Subcutaneous abdominal adipose tissue (tissue), 5 donors: ENCODE measurements around the gene TAF10.

ENCODE experiments used
- H3K27ac ChIP-seq: one replicate; pipeline ENCODE4 v1.7.0; 2013; ENCODE audit warnings: low read depth, mild to moderate bottlenecking, inconsistent platforms, low read length, moderate library complexity
- H3K27me3 ChIP-seq, 5 donors: one replicate each; pipeline ENCODE4 v1.7.0; 2013; ENCODE audit warnings: low read length in 5 of 5, inconsistent platforms in 1 of 5; ENCODE audit not compliant: control insufficient read depth in 5 of 5, insufficient read depth in 4 of 5
- H3K36me3 ChIP-seq, 5 donors: one replicate each; pipeline ENCODE4 v1.7.0; 2013; ENCODE audit warnings: low read length in 5 of 5; ENCODE audit not compliant: control insufficient read depth in 5 of 5, insufficient read depth in 5 of 5
- H3K4me1 ChIP-seq, 5 donors: one replicate each; pipeline ENCODE4 v1.7.0; 2013; ENCODE audit warnings: low read length in 5 of 5, mild to moderate bottlenecking in 3 of 5, moderate library complexity in 1 of 5; ENCODE audit not compliant: control insufficient read depth in 5 of 5, insufficient read depth in 5 of 5
- H3K4me3 ChIP-seq, 5 donors: one replicate each; pipeline ENCODE4 v1.7.0; 2013; ENCODE audit warnings: low read length in 5 of 5, low read depth in 1 of 5
- H3K9ac ChIP-seq, 5 donors: one replicate each; pipeline ENCODE4 v1.7.0; 2013; ENCODE audit warnings: low read length in 5 of 5, mild to moderate bottlenecking in 4 of 5, moderate library complexity in 3 of 5
- H3K9me3 ChIP-seq, 5 donors: one replicate each; pipeline ENCODE4 v1.7.0; 2013; ENCODE audit warnings: low read length in 5 of 5; ENCODE audit not compliant: control insufficient read depth in 5 of 5
- donor health status: healthy.
- donor health status: healthy.
- donor health status: healthy.
- donor health status: healthy.
- donor health status: healthy.

TAF10 gene

GRCh38 chr11:6653656-6654055 is 41.6 kb upstream of the TAF10 start:
- Histone ChIP-seq H3K27me3 (peaks cover 0 to 12% (median 5%) of the 10 kb centered on the region in 5 donors), H3K27ac (no peak overlapping the region), H3K9me3 (no peaks in the 10 kb centered on the region), H3K9ac (no peak overlapping the region), H3K36me3 (no peaks in the 10 kb centered on the region), H3K4me3 (no peak overlapping the region), H3K4me1 (peaks cover 3 to 48% (median 6%) of the 10 kb centered on the region in 5 donors)

GRCh38 chr11:6653097-6653496 is 41.1 kb upstream of the TAF10 start:
- Histone ChIP-seq H3K36me3 (no peaks in the 10 kb centered on the region), H3K4me1 (peaks cover 3 to 54% (median 9%) of the 10 kb centered on the region in 5 donors), H3K9me3 (no peaks in the 10 kb centered on the region), H3K4me3 (no peak overlapping the region), H3K27ac (peak overlapping the region; percentile 14), H3K9ac (no peak overlapping the region), H3K27me3 (peaks cover 0 to 12% (median 5%) of the 10 kb centered on the region in 5 donors)

DNA sequence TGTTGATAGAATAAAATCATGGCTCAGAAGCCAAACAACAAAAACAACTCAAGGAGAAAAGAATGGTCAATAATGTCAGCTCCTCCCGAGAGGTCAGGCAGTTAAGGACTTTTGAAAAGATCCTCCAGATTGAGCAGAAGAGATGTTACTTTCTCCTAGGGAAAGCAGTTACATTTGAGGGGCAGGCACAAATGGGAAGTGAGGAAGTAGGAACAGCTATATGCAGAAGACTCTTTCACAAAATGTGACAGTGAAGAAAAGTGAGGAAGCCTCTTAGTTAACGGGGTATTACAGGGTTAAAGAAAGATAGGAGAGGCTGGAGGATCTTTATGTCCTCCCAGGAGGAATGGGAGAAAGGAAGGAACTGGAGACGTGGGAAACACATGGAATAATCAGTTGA is 40.2 kb upstream of the TAF10 start:
- H3K9me3 ChIP-seq: no peaks in the 10 kb centered on the region
- peaks cover 0 to 12% (median 5%) of the 10 kb centered on the region in 5 donors for H3K27me3 ChIP-seq
- H3K9ac ChIP-seq: no peak overlapping the region
- H3K27ac ChIP-seq: peak overlapping the region; percentile 14
- peaks cover 3 to 63% (median 16%) of the 10 kb centered on the region in 5 donors for H3K4me1 ChIP-seq
- no peaks in the 10 kb centered on the region for H3K36me3 ChIP-seq
- no peak overlapping the region for H3K4me3 ChIP-seq

DNA sequence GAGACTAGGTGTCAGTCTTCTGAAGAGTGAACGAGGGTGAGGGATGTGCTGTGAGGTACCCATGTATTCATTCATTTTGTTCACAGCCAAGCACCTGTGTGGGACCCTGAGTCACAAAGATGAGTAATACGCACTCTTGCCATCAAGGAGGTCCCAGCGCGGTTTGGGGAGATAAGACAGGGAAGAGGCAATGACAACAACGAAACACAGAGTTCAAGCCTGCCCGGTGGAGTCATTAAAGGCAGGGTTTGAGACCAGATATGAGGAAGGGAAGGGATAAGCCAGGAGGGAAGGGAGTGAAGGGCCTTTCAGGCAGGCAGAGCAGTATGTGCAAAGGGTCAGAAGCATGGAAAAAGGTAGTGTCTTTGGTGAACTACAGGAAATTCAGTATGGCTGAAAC is 39.0 kb upstream of the TAF10 start:
- Histone ChIP-seq H3K9ac (no peak overlapping the region), H3K4me1 (peaks cover 8 to 68% (median 28%) of the 10 kb centered on the region in 5 donors), H3K36me3 (no peaks in the 10 kb centered on the region), H3K27ac (peak overlapping the region; percentile 15), H3K4me3 (no peak overlapping the region), H3K9me3 (no peaks in the 10 kb centered on the region), H3K27me3 (peaks cover 0 to 3% (median 0%) of the 10 kb centered on the region in 5 donors)

- Histone ChIP-seq H3K9ac (no peak overlapping the region), H3K27me3 (peaks cover 0 to 3% (median 0%) of the 10 kb centered on the region in 5 donors), H3K9me3 (no peaks in the 10 kb centered on the region), H3K27ac (peak overlapping the region; percentile 15), H3K4me3 (no peak overlapping the region), H3K4me1 (peaks cover 12 to 77% (median 36%) of the 10 kb centered on the region in 5 donors), H3K36me3 (peaks cover 0 to under 1% (median 0%) of the 10 kb centered on the region in 5 donors)
Observed at GRCh38 chr11:6650104-6650503, 38.1 kb upstream of the TAF10 start.

- peak overlapping the region; percentile 80 for H3K27ac ChIP-seq
- peaks cover 0 to 3% (median 0%) of the 10 kb centered on the region in 5 donors for H3K27me3 ChIP-seq
- H3K9ac ChIP-seq: no peak overlapping the region
- no peaks in the 10 kb centered on the region for H3K9me3 ChIP-seq
- H3K36me3 ChIP-seq: peaks cover 0 to 5% (median 0%) of the 10 kb centered on the region in 5 donors
- peaks cover 9 to 64% (median 30%) of the 10 kb centered on the region in 5 donors for H3K4me1 ChIP-seq
- H3K4me3 ChIP-seq: no peak overlapping the region
Observed at GRCh38 chr11:6648501-6648900, 36.5 kb upstream of the TAF10 start.

DNA sequence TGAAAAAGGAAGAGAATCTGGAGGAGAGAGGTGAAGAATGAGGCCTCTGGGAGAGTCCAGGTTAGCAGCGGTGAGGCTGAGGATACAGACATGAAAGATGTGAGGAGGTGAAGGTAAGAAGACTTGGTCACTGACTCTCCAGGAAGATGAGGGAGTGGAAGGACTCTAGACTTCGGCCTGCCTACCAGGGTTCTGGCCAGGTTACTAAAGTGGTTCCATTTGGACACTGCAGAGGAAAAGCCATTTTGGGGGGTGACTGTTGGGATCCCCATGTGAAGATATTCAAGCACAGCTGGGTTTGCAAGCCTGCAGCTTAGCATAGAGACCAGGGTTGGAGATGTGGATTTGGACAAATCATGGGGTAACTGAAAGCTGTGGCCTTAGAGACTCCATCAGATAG is 35.8 kb upstream of the TAF10 start:
- Histone ChIP-seq H3K27ac (peak overlapping the region; percentile 80), H3K36me3 (peaks cover 0 to 5% (median 0%) of the 10 kb centered on the region in 5 donors), H3K4me3 (no peak overlapping the region), H3K27me3 (peaks cover 0 to 3% (median 0%) of the 10 kb centered on the region in 5 donors), H3K9ac (no peak overlapping the region), H3K4me1 (peaks cover 9 to 58% (median 30%) of the 10 kb centered on the region in 5 donors), H3K9me3 (no peaks in the 10 kb centered on the region)

DNA sequence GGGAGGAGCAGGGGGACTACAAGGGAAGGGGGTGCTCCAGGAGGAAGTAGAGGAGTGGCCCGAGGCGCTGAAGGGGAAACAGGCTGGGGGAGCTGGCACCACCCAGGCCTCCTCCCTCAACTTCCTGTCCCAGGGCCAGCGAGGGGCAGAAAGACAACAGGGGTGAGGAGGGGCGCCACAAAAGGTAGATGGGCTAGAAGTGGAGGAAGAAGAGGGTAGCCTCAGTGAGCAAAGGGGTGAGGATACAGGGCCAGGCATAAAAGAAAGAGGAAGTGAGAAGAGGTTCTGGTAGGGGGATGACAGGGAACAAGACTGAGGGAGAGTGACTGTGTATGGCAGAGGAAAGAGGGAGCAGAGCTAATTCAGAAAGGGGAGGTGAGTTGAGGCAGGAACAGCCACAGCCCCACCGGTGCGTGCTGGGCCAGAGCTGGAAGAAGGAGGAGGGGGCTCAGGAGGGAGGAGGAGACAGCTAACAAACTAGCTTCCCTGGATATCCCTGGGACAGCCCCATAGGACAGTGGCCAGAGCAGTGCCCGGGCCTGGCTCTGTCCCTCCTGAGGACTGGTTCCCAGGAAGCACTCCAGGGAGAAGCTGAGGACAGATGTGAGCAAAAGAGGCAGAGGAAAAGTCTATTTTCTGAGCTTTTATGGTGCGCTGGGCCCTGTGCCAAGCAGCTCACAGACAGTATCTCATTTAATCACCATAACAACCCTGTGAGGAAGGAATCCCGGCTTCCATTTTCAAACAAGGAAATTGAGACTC is 35.1 kb upstream of the TAF10 start:
- Histone ChIP-seq H3K36me3 (peaks cover 0 to 5% (median 0%) of the 10 kb centered on the region in 5 donors), H3K4me1 (peaks cover 9 to 50% (median 30%) of the 10 kb centered on the region in 5 donors), H3K27me3 (peaks cover 0 to 3% (median 0%) of the 10 kb centered on the region in 5 donors), H3K9me3 (no peaks in the 10 kb centered on the region), H3K27ac (peak overlapping the region; percentile 80), H3K9ac (peak overlapping the region in 3 of 5 donors; percentile 9 to 39 (median 34)), H3K4me3 (peak overlapping the region in 1 of 5 donors; percentile 35)

DNA sequence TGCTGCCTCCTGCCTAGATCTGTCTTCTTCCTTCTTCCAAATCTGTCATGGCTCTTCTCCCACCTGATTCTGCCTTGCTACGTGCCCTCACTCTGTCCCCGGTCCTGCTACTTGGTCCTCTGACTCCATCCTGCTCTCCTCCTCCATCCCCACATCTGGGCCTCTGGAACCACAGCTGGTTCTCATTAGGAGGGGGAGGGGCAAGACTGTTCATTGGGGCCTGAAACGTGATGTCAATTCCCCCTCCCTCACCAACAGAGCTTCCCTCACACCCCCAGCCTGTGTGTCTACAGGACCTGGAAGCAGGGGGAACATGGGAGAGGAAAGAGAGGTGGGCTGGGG is 34.5 kb upstream of the TAF10 start:
- Histone ChIP-seq H3K27me3 (peaks cover 0 to 3% (median 0%) of the 10 kb centered on the region in 5 donors), H3K4me1 (peaks cover 9 to 52% (median 31%) of the 10 kb centered on the region in 5 donors), H3K36me3 (peaks cover 0 to 5% (median 0%) of the 10 kb centered on the region in 5 donors), H3K9me3 (no peaks in the 10 kb centered on the region), H3K4me3 (peak overlapping the region in 4 of 5 donors; percentile 16 to 35 (median 26)), H3K27ac (peak overlapping the region; percentile 80), H3K9ac (peak overlapping the region in 1 of 5 donors; percentile 34)

DNA sequence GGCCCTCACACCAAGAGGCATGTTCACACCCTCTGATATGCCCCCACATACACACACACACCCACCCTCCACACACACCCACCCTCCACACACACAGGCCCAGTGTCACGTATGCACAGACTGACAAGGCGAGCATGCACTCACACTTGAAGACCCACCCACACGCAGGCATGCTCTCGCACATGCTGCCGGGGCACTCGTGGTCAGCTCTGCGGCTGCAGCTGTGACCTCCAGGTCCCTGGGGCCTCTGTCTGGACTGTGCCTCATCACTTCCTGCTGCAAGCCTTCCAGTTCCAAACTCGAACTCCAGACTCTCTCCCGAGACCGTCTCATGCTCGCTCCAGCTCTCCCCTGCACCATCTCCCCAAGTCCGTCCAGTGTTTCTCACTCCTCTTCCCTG is 34.1 kb upstream of the TAF10 start:
- peak overlapping the region; percentile 80 for H3K27ac ChIP-seq
- peaks cover 0 to 3% (median 0%) of the 10 kb centered on the region in 5 donors for H3K27me3 ChIP-seq
- peak overlapping the region in 4 of 5 donors; percentile 16 to 35 (median 26) for H3K4me3 ChIP-seq
- H3K4me1 ChIP-seq: peaks cover 9 to 51% (median 34%) of the 10 kb centered on the region in 5 donors
- no peak overlapping the region for H3K9ac ChIP-seq
- no peaks in the 10 kb centered on the region for H3K9me3 ChIP-seq
- H3K36me3 ChIP-seq: peaks cover 0 to 9% (median 1%) of the 10 kb centered on the region in 5 donors
